Cardiac muscle cell (in vitro differentiated cells and primary cell): ENCODE data around the gene LDLRAD4. TPM values are rescaled to one million over a fixed set of nuclear protein-coding genes. Genes with fewer than 3 reads are reported as not detected.
A peak's percentile ranks its signal among the peaks of the same experiment; 100 is the strongest.

Experiments
- DNase-seq, 2 donors: peaks; one replicate each; pipeline versions ENCODE4 v3.0.0 to v3.0.0-alpha.2; 2010 to 2017; ENCODE audit warnings: low read depth in 1 of 2, low spot score in 1 of 2
- H3K27ac ChIP-seq: fragments of 200-600 bp; sonication (generic); 2 replicates; pipeline ENCODE4 v1.5.1; 2016
- H3K27me3 ChIP-seq: fragments of 200-600 bp; sonication (generic); 2 replicates; pipeline ENCODE4 v1.6.0; 2016; ENCODE audit warnings: control low read depth
- H3K36me3 ChIP-seq: fragments of 200-600 bp; sonication (generic); 2 replicates; pipeline ENCODE4 v1.5.1; 2016; ENCODE audit warnings: control low read depth
- H3K4me1 ChIP-seq: fragments of 200-600 bp; sonication (generic); 2 replicates; pipeline ENCODE4 v1.8.1; 2017; ENCODE audit warnings: low read depth, mild to moderate bottlenecking, mixed run types
- H3K4me3 ChIP-seq: fragments of 200-600 bp; sonication (generic); 2 replicates; pipeline ENCODE4 v1.5.1; 2016; ENCODE audit warnings: mild to moderate bottlenecking
- H3K9me3 ChIP-seq: fragments of 200-600 bp; sonication (generic); 2 replicates; pipeline ENCODE4 v1.5.1; 2017; ENCODE audit warnings: low read depth, mild to moderate bottlenecking, control low read depth
- polyA plus RNA-seq: library from polyadenylated mRNA; unstranded; fragments of >200 nt; fragmentation: Nextera tagmentation; extraction: Ambion mirVana; gene quantifications from 2 replicates; pipeline ENCODE4 v1.2.1, GENCODE V29; 2016
- total RNA-seq: library from RNA; depleted of rRNA; stranded (reverse); fragments of >200 nt; gene quantifications from 2 replicates; pipeline ENCODE4 v1.2.3, GENCODE V29; 2016
- TF ChIP-seq, protein P1 (sequence below): IDR thresholded peaks from 2 replicates; pipeline ENCODE4 v1.5.1; 2012; ENCODE audit warnings: low read depth, mild to moderate bottlenecking, low read length

The LDLRAD4 gene
- total and polyA plus RNA-seq, 2 experiments from 2014 or later = 10.5 to 11.5 TPM

DNA sequence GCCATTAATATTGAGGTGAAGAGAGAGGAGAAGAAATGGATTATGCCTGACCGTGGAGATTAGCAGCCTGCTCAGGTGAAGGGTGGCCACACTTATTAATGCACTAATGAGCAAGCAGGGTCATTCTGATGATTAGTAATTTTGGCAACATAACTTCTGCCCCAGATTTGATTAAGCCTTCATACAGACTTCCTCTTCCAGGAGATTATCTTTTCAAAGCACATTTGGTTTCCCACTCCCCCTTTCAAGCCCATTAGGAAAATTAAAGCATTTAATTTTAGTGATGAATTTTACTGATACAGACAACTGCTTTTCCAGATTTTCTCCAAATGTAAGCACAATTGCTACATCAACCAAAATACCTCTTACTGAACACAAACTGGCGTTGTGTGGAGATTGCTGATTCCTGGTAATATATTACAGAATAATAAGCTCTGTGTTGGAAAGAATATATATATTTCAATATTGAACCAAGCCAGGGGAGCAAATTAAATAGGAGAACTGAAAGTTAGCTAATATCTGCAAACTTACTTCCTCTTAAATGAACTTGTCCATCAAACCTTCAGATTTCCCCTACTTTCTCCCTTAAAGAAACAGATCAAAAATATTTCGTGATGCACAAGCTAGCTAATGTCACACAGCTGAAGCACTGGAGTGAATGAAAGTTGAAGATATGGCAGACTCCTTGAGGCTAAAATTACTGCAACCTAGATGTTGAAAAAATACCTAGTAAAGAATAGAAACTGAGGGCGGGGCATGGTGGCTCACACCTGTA is 367.0 kb downstream of the LDLRAD4 start:
- no peak overlapping the region for H3K4me3 ChIP-seq
- DNase-seq = no peak
- peaks cover 28% of the 10 kb centered on the region for H3K4me1 ChIP-seq
- TF ChIP-seq, protein P1, sequence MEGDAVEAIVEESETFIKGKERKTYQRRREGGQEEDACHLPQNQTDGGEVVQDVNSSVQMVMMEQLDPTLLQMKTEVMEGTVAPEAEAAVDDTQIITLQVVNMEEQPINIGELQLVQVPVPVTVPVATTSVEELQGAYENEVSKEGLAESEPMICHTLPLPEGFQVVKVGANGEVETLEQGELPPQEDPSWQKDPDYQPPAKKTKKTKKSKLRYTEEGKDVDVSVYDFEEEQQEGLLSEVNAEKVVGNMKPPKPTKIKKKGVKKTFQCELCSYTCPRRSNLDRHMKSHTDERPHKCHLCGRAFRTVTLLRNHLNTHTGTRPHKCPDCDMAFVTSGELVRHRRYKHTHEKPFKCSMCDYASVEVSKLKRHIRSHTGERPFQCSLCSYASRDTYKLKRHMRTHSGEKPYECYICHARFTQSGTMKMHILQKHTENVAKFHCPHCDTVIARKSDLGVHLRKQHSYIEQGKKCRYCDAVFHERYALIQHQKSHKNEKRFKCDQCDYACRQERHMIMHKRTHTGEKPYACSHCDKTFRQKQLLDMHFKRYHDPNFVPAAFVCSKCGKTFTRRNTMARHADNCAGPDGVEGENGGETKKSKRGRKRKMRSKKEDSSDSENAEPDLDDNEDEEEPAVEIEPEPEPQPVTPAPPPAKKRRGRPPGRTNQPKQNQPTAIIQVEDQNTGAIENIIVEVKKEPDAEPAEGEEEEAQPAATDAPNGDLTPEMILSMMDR = no peak
- peak overlapping the region; percentile 76 for H3K27ac ChIP-seq
- no peaks in the 10 kb centered on the region for H3K9me3 ChIP-seq
- H3K36me3 ChIP-seq = no peaks in the 10 kb centered on the region
- no peaks in the 10 kb centered on the region for H3K27me3 ChIP-seq

DNA sequence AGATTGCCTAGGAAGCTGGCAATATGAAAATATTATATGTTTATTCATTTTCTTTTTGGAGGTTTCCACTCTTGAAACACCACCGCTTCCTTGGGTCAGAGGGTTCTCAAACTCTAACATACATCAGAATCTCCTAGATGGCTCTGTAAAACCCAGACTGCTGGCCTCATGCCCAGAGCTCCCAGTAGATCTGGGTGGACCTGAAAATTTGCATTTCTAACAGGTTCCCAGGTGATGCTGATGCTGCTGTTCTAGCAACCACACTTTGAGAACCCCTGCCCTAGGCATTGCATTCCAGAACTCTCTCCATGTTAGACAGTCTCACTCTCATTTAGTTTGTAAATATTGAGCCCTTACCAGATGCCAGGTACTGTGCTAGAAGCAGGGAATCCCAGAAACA is 368.4 kb downstream of the LDLRAD4 start:
- H3K4me3 ChIP-seq = no peak overlapping the region

DNA sequence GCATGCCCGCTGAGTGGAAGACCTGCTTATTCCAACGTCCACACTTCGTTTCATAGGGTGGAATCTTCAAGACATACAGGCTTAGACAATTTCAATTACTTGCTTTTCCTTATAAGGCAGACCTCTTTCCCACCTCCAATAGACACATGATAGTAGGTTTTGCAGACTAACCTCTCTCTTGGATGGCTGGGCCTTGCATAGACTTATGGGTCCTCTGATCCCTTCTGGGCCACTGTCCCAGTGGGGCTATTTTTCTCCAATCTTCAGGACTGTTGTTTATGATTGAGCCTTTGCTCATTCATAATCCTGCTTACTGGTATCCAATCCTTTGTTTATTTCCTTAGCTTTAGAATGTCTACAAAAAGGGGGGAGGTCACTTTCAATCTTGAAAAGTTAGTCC is 368.9 kb downstream of the LDLRAD4 start:
- H3K4me1 ChIP-seq = peaks cover 24% of the 10 kb centered on the region
- no peak overlapping the region for H3K27ac ChIP-seq
- no peak overlapping the region for H3K4me3 ChIP-seq
- TF ChIP-seq, protein P1 = no peak
- no peaks in the 10 kb centered on the region for H3K27me3 ChIP-seq
- no peak for DNase-seq
- no peaks in the 10 kb centered on the region for H3K9me3 ChIP-seq
- H3K36me3 ChIP-seq = no peaks in the 10 kb centered on the region

More for the DNA sequence above, 368.4 kb downstream of the LDLRAD4 start:
- Histone ChIP-seq H3K36me3 (no peaks in the 10 kb centered on the region), H3K4me1 (peaks cover 24% of the 10 kb centered on the region), H3K27ac (no peak overlapping the region), H3K27me3 (no peaks in the 10 kb centered on the region), H3K9me3 (no peaks in the 10 kb centered on the region)
- no peak for DNase-seq
- TF ChIP-seq, protein P1 = no peak

DNA sequence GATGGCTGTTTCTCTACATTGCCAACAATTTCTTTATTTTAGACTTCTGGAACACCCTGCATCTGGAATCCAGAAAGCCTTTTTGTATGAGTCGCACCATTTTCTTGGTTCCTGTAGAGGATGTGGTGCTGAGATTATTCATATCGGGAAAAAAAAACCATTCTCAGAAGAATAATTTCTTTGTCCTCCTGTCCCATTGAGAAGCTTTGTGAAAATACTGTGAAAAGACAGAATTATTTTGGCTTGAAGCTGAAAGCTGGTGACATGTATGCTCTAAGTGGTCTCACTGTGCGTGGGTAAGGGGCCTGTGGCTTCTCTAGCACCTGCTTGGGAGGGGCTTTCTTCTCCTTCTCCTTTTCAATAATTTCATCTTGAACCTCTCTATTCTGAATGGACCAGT is 369.4 kb downstream of the LDLRAD4 start:
- Histone ChIP-seq H3K4me1 (peaks cover 24% of the 10 kb centered on the region), H3K4me3 (no peak overlapping the region), H3K36me3 (no peaks in the 10 kb centered on the region), H3K27me3 (no peaks in the 10 kb centered on the region), H3K9me3 (no peaks in the 10 kb centered on the region), H3K27ac (no peak overlapping the region)
- TF ChIP-seq, protein P1 = no peak
- DNase-seq = no peak

DNA sequence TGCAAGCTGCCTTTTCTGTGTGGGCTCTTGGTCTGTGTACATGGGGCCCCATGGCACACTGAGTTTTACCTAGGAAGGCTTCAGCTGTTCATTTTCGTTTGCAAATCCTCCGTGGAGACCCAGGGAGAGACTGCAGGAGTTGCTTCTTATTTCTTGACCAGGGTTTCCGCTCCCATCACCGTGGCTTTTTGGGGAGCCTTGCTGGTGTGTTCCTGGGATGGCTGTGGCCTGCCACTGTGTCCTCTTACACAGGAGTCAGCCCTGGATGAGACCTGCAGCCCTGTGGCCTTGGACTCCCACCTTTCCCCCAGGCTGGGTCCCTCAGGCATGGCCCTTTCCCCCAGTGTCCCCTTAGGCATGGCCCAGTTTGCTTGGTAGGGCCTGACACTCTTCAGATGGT is 370.8 kb downstream of the LDLRAD4 start:
- Histone ChIP-seq H3K4me1 (peaks cover 20% of the 10 kb centered on the region), H3K27ac (no peak overlapping the region), H3K27me3 (no peaks in the 10 kb centered on the region), H3K4me3 (no peak overlapping the region), H3K9me3 (no peaks in the 10 kb centered on the region), H3K36me3 (no peaks in the 10 kb centered on the region)
- no peak for DNase-seq
- TF ChIP-seq, protein P1 = no peak
